IMR-90 (cell line): ENCODE results near the gene EHD4. TPM values are rescaled to one million over a fixed set of nuclear protein-coding genes. Genes with fewer than 3 reads are reported as not detected.

Source experiments
- ATAC-seq: fragments of 200-7000 bp; cut with Tn5 transposase; 2 replicates; pipeline ENCODE4 v1.9.1; 2020; ENCODE audit warnings: low read depth, mild to moderate bottlenecking, moderate library complexity
- BruUV-seq: library from RNA; stranded (reverse); fragments of 400-500 nt; replicated peaks from 2 replicates; lab custom pipeline; 2021; lab: Mats Ljungman, UMichigan
- CTCF ChIA-PET: fragments of 300-600 bp; formaldehyde crosslinking; extraction: SDS; loops from one replicate; lab custom pipeline; 2021; ENCODE audit warnings: antibody characterized with exemption; lab: Yijun Ruan, JAX
- POLR2A ChIA-PET: fragments of 300-600 bp; sonication (Branson Sonifier 250); formaldehyde crosslinking; loops from one replicate; lab custom pipeline; 2022; ENCODE audit warnings: antibody characterized with exemption; ENCODE audit not compliant: unreplicated experiment; lab: Charles Lee
- DNase-seq: peaks from one replicate; pipeline ENCODE4 v3.0.0; 2013
- H2AFZ ChIP-seq: replicated peaks from 2 replicates; pipeline ENCODE3; 2013; ENCODE audit warnings: low read length, mild to moderate bottlenecking; ENCODE audit not compliant: poor library complexity
- H2AK5ac ChIP-seq: 2 replicates; pipeline ENCODE4 v1.6.1; 2013; ENCODE audit warnings: low read depth, low read length, inconsistent platforms
- H2AK9ac ChIP-seq: replicated peaks from 2 replicates; pipeline ENCODE3; 2013; ENCODE audit warnings: mild to moderate bottlenecking, low read depth, low read length, moderate library complexity; ENCODE audit not compliant: poor library complexity
- H2BK120ac ChIP-seq: 2 replicates; pipeline ENCODE4 v1.6.1; 2013; ENCODE audit warnings: low read depth, low read length, inconsistent platforms
- H2BK15ac ChIP-seq: 3 replicates; pipeline ENCODE4 v1.6.1; 2013; ENCODE audit warnings: low read depth, low read length, inconsistent platforms
- H2BK20ac ChIP-seq: 2 replicates; pipeline ENCODE4 v1.6.1; 2013; ENCODE audit warnings: low read depth, mild to moderate bottlenecking, inconsistent platforms, low read length, moderate library complexity
- H2BK5ac ChIP-seq: 2 replicates; pipeline ENCODE4 v1.6.1; 2013; ENCODE audit warnings: mild to moderate bottlenecking, low read depth, low read length, inconsistent platforms; ENCODE audit not compliant: poor library complexity, severe bottlenecking
- H3K14ac ChIP-seq: replicated peaks from 2 replicates; pipeline ENCODE4 v1.6.1; 2013; ENCODE audit warnings: low read depth, low read length, inconsistent platforms
- H3K18ac ChIP-seq: 2 replicates; pipeline ENCODE4 v1.6.1; 2013; ENCODE audit warnings: low read depth, low read length, control low read depth
- H3K23ac ChIP-seq: 2 replicates; pipeline ENCODE4 v1.6.1; 2013; ENCODE audit warnings: low read depth, low read length, inconsistent platforms
- H3K27ac ChIP-seq: 2 replicates; pipeline ENCODE4 v1.5.1; 2013; ENCODE audit warnings: mild to moderate bottlenecking, control low read depth, low read length; ENCODE audit not compliant: insufficient read depth
- H3K27me3 ChIP-seq: 2 replicates; pipeline ENCODE4 v1.6.1; 2013; ENCODE audit warnings: low read length; ENCODE audit not compliant: control insufficient read depth, insufficient read depth
- H3K36me3 ChIP-seq: 2 replicates; pipeline ENCODE4 v1.6.1; 2013; ENCODE audit warnings: low read length, mixed read lengths; ENCODE audit not compliant: control insufficient read depth, insufficient read depth
- H3K4ac ChIP-seq: 2 replicates; pipeline ENCODE4 v1.6.1; 2013; ENCODE audit warnings: low read depth, low read length, inconsistent platforms
- H3K4me1 ChIP-seq: 2 replicates; pipeline ENCODE4 v1.6.1; 2013; ENCODE audit warnings: low read length, mixed read lengths; ENCODE audit not compliant: control insufficient read depth, insufficient read depth
- H3K4me2 ChIP-seq: 2 replicates; pipeline ENCODE4 v1.6.1; 2013; ENCODE audit warnings: low read depth, mild to moderate bottlenecking, control low read depth, low read length, moderate library complexity
- H3K4me3 ChIP-seq: 2 replicates; pipeline ENCODE4 v1.5.1; 2013; ENCODE audit warnings: low read depth, mild to moderate bottlenecking, control low read depth, low read length, moderate library complexity; ENCODE audit not compliant: insufficient read depth
- H3K56ac ChIP-seq: 2 replicates; pipeline ENCODE4 v1.6.1; 2013; ENCODE audit warnings: low read length, inconsistent platforms; ENCODE audit not compliant: insufficient read depth; ENCODE audit errors: extremely low read depth
- H3K79me1 ChIP-seq, 2 experiments: 2 replicates each; pipeline ENCODE4 v1.6.1; 2013; ENCODE audit warnings: low read length in 2 of 2, inconsistent platforms in 1 of 2, low read depth in 1 of 2
- H3K9ac ChIP-seq: 2 replicates; pipeline ENCODE4 v1.6.1; 2013; ENCODE audit warnings: low read depth, low read length, control low read depth
- H3K9me1 ChIP-seq: 2 replicates; pipeline ENCODE4 v1.6.1; 2013; ENCODE audit warnings: low read length, inconsistent platforms; ENCODE audit not compliant: insufficient read depth
- H3K9me3 ChIP-seq: 2 replicates; pipeline ENCODE4 v1.6.1; 2013; ENCODE audit warnings: low read length; ENCODE audit not compliant: control insufficient read depth, insufficient read depth
- H4K20me1 ChIP-seq: 2 replicates; pipeline ENCODE4 v1.6.1; 2013; ENCODE audit warnings: low read length, inconsistent platforms; ENCODE audit not compliant: insufficient read depth
- H4K5ac ChIP-seq: 2 replicates; pipeline ENCODE4 v1.6.1; 2013; ENCODE audit warnings: mild to moderate bottlenecking, low read depth, low read length, control low read depth
- H4K8ac ChIP-seq, 2 experiments: 2 replicates each; pipeline ENCODE4 v1.6.1; 2013; ENCODE audit warnings: low read depth in 2 of 2, low read length in 2 of 2, control low read depth in 1 of 2, inconsistent platforms in 1 of 2
- H4K91ac ChIP-seq: 2 replicates; pipeline ENCODE4 v1.6.1; 2013; ENCODE audit warnings: low read depth, low read length, inconsistent platforms; ENCODE audit not compliant: insufficient read depth
- BHLHE40 ChIP-seq: fragments of 150-350 bp; IDR thresholded peaks from 2 replicates; pipeline ENCODE4 v1.6.1; 2016; ENCODE audit warnings: mild to moderate bottlenecking, low read depth, low read length
- CEBPB ChIP-seq: IDR thresholded peaks from 2 replicates; pipeline ENCODE4 v1.6.1; 2012; ENCODE audit warnings: low read depth, low read length, improper control_type of control experiment
- CHD1 ChIP-seq: IDR thresholded peaks from 2 replicates; pipeline ENCODE4 v1.6.1; 2012; ENCODE audit warnings: low read depth, low read length, improper control_type of control experiment
- FOS ChIP-seq: fragments of 150-350 bp; IDR thresholded peaks from 2 replicates; pipeline ENCODE4 v1.6.1; 2016; ENCODE audit warnings: low read depth, low read length
- MAFK ChIP-seq: IDR thresholded peaks from 2 replicates; pipeline ENCODE4 v1.6.1; 2012; ENCODE audit warnings: low read depth, low read length, improper control_type of control experiment
- MAZ ChIP-seq: IDR thresholded peaks from 2 replicates; pipeline ENCODE4 v1.6.1; 2012; ENCODE audit warnings: low read depth, mild to moderate bottlenecking, low read length, improper control_type of control experiment, moderate library complexity, borderline replicate concordance
- MXI1 ChIP-seq: IDR thresholded peaks from 2 replicates; pipeline ENCODE4 v1.6.1; 2012; ENCODE audit warnings: low read depth, mild to moderate bottlenecking, low read length, moderate library complexity, borderline replicate concordance
- NFE2L2 ChIP-seq: fragments of 150-350 bp; IDR thresholded peaks from 2 replicates; pipeline ENCODE4 v1.6.1; 2016; ENCODE audit warnings: low read depth, mild to moderate bottlenecking, low read length
- POLR2A ChIP-seq: IDR thresholded peaks from 2 replicates; pipeline ENCODE4 v1.6.1; 2012; ENCODE audit warnings: mild to moderate bottlenecking, low read depth, low read length
- RAD21 ChIP-seq: IDR thresholded peaks from 2 replicates; pipeline ENCODE4 v1.6.1; 2012; ENCODE audit warnings: low read length, improper control_type of control experiment
- RCOR1 ChIP-seq: IDR thresholded peaks from 2 replicates; pipeline ENCODE4 v1.6.1; 2012; ENCODE audit warnings: mild to moderate bottlenecking, low read length, improper control_type of control experiment; ENCODE audit not compliant: insufficient replicate concordance
- RFX5 ChIP-seq: IDR thresholded peaks from 2 replicates; pipeline ENCODE4 v1.8.0; 2012; ENCODE audit warnings: low read depth, mild to moderate bottlenecking, low read length, moderate library complexity
- SMC3 ChIP-seq: fragments of 150-350 bp; IDR thresholded peaks from 2 replicates; pipeline ENCODE4 v1.6.1; 2016; ENCODE audit warnings: low read depth, mild to moderate bottlenecking, antibody characterized with exemption, low read length, moderate library complexity
- WGBS, 2 experiments: methylation state at CpG; one replicate each; pipeline versions ENCODE4 v1.1.5 to v1.1.7; 2013; ENCODE audit warnings: missing lambda C conversion rate in 2 of 2; ENCODE audit not compliant: insufficient read length in 1 of 2; ENCODE audit errors: extremely low coverage in 2 of 2; 5-methylcytosine and 5-hydroxymethylcytosine counted together
- dilution Hi-C: fragments of 300-500 bp; cut with HindIII; formaldehyde crosslinking; loops from one replicate; pipeline ENCODE4 v1.14.3; 2018; ENCODE audit warnings: low sequenced_read_pairs; ENCODE audit not compliant: unreplicated experiment
- in situ Hi-C: fragments of 300-500 bp; cut with MboI; formaldehyde crosslinking; loops from 3 replicates; pipeline ENCODE4 v1.14.3; 2019; ENCODE audit warnings: low sequenced_read_pairs, inconsistent platforms, mixed read lengths
- intact Hi-C: fragments of 100-400 bp; cut with micrococcal nuclease; formaldehyde crosslinking; loops from 2 replicates; pipeline ENCODE4 v1.10.0; 2022
- polyA plus RNA-seq, 3 experiments: library from polyadenylated mRNA; depleted of rRNA; stranded (reverse); fragments of >200 nt; gene quantifications; 2 replicates each; pipeline ENCODE4 v1.2.3, GENCODE V29; 2012; ENCODE audit warnings: low replicate concordance in 1 of 3
- total RNA-seq: library from RNA; depleted of rRNA; stranded (reverse); fragments of >200 nt; gene quantifications from 2 replicates; pipeline ENCODE4 v1.2.3, GENCODE V29; 2012
- TF ChIP-seq, protein P1 (sequence below): fragments of 150-350 bp; IDR thresholded peaks from 2 replicates; pipeline ENCODE4 v1.6.1; 2017; ENCODE audit warnings: mild to moderate bottlenecking, antibody characterized with exemption, low read length, low read depth
- TF ChIP-seq, protein P2 (sequence below): fragments of 150-350 bp; IDR thresholded peaks from 2 replicates; pipeline ENCODE4 v1.6.1; 2016; ENCODE audit warnings: low read depth, mild to moderate bottlenecking, low read length, moderate library complexity, borderline replicate concordance
- TF ChIP-seq, protein P3 (sequence below): conservative IDR thresholded peaks from 2 replicates; pipeline ENCODE4 v1.5.1; 2012; ENCODE audit warnings: mild to moderate bottlenecking, low read depth, low read length, improper control_type of control experiment

EHD4 gene
- total and polyA plus RNA-seq, 2 of the 4 experiments (the other 2 are of a cell fraction) = 21.0 to 29.0 TPM

DNA sequence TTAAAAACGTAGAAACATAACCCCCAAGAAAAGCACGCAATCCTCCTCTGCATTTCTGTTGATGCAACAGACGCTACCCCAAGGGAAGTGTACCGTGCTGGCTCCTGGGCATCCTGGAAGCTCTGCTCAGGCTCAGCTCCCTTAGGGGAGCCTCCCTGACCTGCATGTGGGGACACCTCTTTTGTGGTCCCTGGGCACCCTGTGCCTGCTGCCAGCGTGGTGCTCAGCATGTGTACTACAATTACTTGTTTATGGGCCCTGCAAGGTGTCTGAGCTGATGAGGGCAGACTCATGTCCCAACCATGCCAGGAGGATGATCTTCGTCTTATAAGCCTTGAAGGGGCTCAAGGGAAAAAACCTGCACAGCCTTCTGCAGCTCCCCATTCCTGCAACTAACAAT, 18.3 kb downstream of the EHD4 start:
- peaks cover 7% of the 10 kb centered on the region for H3K36me3 ChIP-seq
- H2AK9ac ChIP-seq = no peak overlapping the region
- peaks cover 26% of the 10 kb centered on the region for H3K9me1 ChIP-seq
- no peak overlapping the region for H3K9ac ChIP-seq
- no peaks in the 10 kb centered on the region for H3K27me3 ChIP-seq
- CTCF ChIA-PET = no interaction called here
- TF ChIP-seq CHD1 (no peak), RAD21 (no peak), SMC3 (no peak), RFX5 (no peak), MXI1 (no peak), FOS (no peak), MAFK (no peak), MAZ (no peak), CEBPB (no peak), POLR2A (no peak), RCOR1 (no peak), NFE2L2 (no peak), BHLHE40 (no peak)
- TF ChIP-seq, protein P1, sequence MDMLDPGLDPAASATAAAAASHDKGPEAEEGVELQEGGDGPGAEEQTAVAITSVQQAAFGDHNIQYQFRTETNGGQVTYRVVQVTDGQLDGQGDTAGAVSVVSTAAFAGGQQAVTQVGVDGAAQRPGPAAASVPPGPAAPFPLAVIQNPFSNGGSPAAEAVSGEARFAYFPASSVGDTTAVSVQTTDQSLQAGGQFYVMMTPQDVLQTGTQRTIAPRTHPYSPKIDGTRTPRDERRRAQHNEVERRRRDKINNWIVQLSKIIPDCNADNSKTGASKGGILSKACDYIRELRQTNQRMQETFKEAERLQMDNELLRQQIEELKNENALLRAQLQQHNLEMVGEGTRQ = no peak
- TF ChIP-seq, protein P2, sequence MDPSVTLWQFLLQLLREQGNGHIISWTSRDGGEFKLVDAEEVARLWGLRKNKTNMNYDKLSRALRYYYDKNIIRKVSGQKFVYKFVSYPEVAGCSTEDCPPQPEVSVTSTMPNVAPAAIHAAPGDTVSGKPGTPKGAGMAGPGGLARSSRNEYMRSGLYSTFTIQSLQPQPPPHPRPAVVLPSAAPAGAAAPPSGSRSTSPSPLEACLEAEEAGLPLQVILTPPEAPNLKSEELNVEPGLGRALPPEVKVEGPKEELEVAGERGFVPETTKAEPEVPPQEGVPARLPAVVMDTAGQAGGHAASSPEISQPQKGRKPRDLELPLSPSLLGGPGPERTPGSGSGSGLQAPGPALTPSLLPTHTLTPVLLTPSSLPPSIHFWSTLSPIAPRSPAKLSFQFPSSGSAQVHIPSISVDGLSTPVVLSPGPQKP = no peak
- TF ChIP-seq, protein P3, sequence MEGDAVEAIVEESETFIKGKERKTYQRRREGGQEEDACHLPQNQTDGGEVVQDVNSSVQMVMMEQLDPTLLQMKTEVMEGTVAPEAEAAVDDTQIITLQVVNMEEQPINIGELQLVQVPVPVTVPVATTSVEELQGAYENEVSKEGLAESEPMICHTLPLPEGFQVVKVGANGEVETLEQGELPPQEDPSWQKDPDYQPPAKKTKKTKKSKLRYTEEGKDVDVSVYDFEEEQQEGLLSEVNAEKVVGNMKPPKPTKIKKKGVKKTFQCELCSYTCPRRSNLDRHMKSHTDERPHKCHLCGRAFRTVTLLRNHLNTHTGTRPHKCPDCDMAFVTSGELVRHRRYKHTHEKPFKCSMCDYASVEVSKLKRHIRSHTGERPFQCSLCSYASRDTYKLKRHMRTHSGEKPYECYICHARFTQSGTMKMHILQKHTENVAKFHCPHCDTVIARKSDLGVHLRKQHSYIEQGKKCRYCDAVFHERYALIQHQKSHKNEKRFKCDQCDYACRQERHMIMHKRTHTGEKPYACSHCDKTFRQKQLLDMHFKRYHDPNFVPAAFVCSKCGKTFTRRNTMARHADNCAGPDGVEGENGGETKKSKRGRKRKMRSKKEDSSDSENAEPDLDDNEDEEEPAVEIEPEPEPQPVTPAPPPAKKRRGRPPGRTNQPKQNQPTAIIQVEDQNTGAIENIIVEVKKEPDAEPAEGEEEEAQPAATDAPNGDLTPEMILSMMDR = no peak
- no peak overlapping the region for H4K91ac ChIP-seq
- H4K8ac ChIP-seq = no peak overlapping the region
- H4K20me1 ChIP-seq = 0 out of 2 replicates have a peak, but pooled peaks cover 10% of the 10 kb centered on the region
- H2BK15ac ChIP-seq = no peak overlapping the region
- POLR2A ChIA-PET = no interaction called here
- 100% methylated on average over 3 of the region's 6 CpGs; no CpG with 5 or more reads in 1 of the 2 experiments for WGBS, 2 experiments
- H2BK20ac ChIP-seq = no peak overlapping the region
- no peak for ATAC-seq
- DNase-seq = no peak
- H2BK5ac ChIP-seq = no peak overlapping the region
- H3K4me2 ChIP-seq = no peak overlapping the region
- no peak overlapping the region for H3K4ac ChIP-seq
- H3K27ac ChIP-seq = no peak overlapping the region
- H3K79me1 ChIP-seq = peaks cover 32 to 82% of the 10 kb centered on the region in 2 experiments
- H3K56ac ChIP-seq = no peak overlapping the region
- no peak overlapping the region for H3K18ac ChIP-seq
- H3K4me1 ChIP-seq = peaks cover 26% of the 10 kb centered on the region
- intact Hi-C loops (no loop called here), in situ Hi-C loops (no loop called here), dilution Hi-C loops (no loop called here)
- H3K9me3 ChIP-seq = no peaks in the 10 kb centered on the region
- no peak overlapping the region for H2AK5ac ChIP-seq
- H3K14ac ChIP-seq = no peak overlapping the region
- H2AFZ ChIP-seq = no peak overlapping the region
- no TSS peak for BruUV-seq
- no peak overlapping the region for H3K4me3 ChIP-seq
- H4K5ac ChIP-seq = no peak overlapping the region
- H2BK120ac ChIP-seq = no peak overlapping the region
- H3K23ac ChIP-seq = no peak overlapping the region
